Mammary epithelial cell (primary cell): Measurements from ENCODE around the gene CEL.

Experiments
- CTCF ChIP-seq, 2 donors: IDR thresholded peaks in 1 of 2; conservative IDR thresholded peaks in 1 of 2; 2 replicates each; pipeline ENCODE4 v1.5.1; 2011 to 2012; ENCODE audit warnings: inconsistent platforms in 2 of 2, low read length in 2 of 2, mild to moderate bottlenecking in 2 of 2, control low read depth in 1 of 2, low read depth in 1 of 2; ENCODE audit not compliant: insufficient read depth in 1 of 2; ENCODE audit errors: extremely low read depth in 1 of 2
- EZH2 ChIP-seq: IDR thresholded peaks from 2 replicates; pipeline ENCODE4 v1.6.1; 2012; ENCODE audit warnings: low read length, inconsistent platforms, borderline replicate concordance

- TF ChIP-seq CTCF (conservative IDR thresholded peaks at IDR 0.05 in 1 of 2, IDR thresholded peaks at IDR 0.05 in 1 of 2; ENCODE audit: extremely low read depth in 1 of 2, insufficient read depth in 1 of 2, low read depth in 1 of 2, low read length in 2 of 2) (no peak), EZH2 (no peak)
Observed at GRCh38 chr9:133050142-133050541, 11.6 kb upstream of the CEL start.
